DMS114 treated with DMSO at 0.1 percent for 48 hours (cell line): ENCODE data around the gene NT5DC1.
A peak's percentile ranks its signal among the peaks of the same experiment; 100 is the strongest.

ENCODE experiments used
- DNase-seq: peaks from one replicate; lab custom pipeline; 2025; ENCODE audit not compliant: unreplicated experiment; lab: John Stamatoyannopoulos, UW

NT5DC1 gene

DNA sequence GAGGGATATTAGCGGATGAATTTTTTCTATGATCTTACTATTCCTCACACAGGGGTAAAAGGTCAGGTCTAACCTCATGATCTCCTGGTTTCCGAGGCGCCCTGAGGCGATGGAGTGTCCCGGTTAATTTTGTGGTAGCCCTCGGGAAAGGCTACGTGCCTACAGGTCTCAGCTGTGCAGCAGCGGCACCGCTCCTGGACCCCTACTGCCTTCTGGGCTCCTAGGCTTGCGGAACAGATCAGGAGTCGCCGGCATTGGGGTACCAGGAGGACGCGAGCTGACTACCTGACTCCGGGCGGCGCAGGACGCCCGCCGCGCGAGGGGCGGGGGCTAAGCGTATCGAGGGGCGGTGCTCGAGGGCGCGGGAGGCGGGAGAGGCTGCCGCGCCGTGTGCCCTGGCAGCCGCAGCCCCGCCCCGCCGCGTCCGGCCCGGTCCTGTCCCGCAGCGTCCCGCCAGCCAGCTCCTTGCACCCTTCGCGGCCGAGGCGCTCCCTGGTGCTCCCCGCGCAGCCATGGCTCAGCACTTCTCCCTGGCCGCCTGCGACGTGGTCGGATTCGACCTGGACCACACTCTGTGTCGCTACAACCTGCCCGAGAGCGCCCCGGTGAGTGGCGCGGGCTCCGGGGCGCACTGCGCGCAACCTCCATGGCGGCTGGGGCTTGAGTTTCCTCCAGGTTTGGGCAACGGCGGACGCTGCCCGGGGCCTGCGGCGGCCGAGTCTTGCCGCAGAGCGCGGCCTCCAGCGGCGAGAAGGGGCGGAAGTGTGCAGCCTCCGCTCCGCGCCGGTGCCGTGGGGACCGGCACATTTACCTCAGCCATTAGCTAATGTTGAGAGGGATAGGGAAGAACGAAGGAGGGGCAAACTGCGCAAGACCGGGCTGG lies at the start of gene NT5DC1:
Gene NT5DC1 (plus strand): TSS at position 435 of the 883 bp plus-strand sequence. CDS start 78 bp downstream, at position 513.
- DNase-seq, result peak; percentile 62

DNA sequence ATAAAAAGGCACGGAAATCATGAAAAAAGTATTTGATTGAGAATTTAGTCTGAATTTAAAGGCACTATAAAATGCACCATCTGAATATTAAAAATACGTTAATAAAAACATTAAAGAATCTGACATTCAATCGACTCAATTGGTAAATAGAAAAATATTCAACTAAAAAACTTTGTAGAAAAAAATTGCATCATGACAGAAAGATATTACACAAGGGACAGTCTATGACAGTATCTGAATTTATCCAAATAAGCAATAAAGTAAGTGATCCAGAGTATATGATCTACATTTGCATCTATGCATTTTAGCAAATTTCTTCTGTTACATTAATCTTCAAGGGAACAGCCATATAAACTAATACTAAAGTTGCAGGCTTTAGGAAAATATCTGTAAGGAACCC lies 49.4 kb upstream of the NT5DC1 start:
- no peak for DNase-seq

DNA sequence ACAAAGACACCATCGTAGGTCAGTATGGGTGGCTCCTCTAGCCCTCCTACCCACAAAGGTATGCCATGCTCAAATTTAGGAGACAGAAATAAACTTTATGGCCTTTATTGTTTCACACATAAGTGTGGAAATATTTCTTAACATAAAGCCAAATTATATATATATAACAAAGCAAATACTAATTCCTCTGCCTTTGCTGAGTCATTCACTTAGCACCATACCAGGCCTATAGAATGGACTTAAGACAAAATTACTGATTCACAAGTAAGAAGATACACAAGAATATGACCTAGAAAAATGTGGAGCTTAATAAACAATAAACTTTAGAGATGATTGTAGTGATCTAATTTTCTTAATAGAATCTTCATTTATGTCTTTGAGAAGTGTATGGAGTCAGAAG lies 45.1 kb upstream of the NT5DC1 start:
- no peak for DNase-seq

DNA sequence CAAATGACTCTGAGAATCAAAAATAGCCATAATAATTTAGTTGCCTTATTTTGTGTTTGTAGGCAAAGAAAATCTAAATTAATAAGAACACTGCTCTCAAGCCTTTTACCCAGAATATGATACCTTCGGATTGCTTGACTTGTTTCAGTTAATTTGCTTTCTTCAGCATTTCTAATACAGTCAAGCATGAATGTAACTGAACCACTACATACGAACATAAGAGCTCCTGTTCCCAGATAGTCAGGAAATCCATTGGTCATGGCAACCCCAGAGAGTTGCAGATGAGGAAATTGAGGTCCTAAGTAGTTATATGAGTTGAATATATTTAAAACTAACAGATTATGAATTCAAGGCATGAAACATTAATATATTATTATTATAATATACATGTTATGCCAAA lies 42.9 kb upstream of the NT5DC1 start:
- no peak for DNase-seq

DNA sequence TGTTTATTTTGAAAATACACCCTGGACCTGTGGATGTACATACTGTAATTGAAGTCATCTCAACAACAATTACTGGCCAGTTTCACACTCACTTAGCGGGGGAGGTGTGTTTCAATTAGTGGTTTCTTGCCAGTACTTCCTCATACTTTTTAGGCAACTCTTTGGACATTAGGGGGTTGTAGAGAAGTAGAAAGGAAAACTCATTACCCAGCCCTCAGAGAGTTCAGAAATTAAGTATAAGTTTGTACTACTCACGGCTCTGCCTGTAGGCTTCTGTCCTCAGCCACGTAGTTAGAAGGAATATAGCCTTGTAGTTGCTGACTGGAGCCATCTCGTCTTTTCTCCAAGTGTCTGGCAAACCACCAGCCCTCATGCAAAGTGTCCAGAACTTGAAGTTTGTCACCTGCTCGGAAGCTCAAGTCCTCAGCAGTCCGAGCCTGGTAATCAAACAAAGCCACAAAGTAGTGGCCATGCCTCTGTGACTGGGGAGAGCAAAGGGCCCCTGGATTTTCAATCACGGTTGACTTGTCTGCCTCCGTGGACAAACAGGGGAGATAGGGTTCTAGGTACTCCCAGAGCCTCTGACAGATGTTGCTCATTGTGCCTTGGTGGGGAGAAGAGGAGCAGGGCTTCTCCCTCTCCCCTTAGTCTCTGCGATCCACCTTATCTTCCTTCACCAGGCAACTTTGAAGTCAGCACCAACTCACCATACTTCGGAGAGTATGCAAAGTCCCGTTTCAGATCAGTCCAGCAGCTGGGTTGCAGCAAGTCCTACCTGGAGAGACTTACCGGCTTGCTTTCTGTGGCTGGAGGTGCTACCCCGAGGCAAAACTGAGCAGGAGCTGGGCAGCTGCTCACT lies 40.7 kb upstream of the NT5DC1 start:
- no peak for DNase-seq

DNA sequence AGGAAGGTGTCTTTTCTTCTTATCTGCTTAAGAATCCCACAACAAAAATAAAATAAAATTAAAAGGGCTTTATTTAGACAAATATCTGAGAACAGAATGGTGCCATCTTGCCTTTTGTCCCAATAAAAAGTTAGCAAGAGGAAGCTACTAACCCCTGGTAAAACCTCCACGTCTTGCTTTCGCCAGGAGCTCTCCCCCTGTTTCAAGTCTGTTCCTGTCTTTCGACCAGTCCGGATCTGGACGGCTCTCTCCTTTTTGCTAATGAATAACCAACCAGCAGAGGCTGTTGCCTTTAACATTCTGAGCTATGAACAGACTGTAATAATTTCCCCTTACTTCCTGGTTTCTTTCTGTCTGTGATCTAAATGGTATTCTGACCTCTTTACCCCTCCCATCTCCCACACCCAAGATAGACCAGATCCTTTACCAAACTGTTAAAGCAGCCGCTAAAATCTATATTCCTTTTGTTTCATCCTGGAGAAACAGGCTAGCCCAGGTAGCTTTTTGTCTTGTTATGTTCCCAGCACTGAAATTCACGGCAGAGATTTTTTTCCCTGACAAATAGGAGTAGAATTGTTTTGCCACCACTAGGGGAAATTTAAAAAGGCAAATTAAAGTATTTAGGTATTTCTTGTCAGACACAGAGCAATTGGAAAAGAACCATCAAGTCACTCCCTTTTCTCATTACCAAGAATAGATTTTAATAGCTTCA lies 39.9 kb upstream of the NT5DC1 start, which contains the start of gene FRK:
Gene FRK (minus strand): TSS at position 320 of the 712 bp plus-strand sequence. CDS start 580 bp downstream, outside the sequence.
- no peak for DNase-seq

DNA sequence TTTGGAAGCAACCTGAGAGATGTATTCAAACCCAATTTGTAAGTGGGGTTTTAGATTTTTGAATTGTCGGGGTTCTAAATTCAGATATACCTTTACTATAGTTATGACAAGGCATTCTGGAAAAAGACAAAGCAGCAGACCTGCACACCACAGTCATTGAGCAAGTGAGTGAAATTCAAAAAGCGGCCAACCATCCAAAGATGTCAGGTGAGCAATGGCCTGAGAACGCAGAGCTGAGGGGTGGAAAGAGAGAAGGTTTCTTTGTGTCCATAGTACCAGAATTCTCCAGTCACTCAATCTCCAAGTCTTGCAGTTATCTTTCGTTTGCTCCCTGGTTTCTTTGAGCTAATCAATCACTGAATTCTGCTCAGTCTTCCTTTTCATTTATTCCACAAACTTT lies 38.2 kb upstream of the NT5DC1 start:
- DNase-seq, result no peak

DNA sequence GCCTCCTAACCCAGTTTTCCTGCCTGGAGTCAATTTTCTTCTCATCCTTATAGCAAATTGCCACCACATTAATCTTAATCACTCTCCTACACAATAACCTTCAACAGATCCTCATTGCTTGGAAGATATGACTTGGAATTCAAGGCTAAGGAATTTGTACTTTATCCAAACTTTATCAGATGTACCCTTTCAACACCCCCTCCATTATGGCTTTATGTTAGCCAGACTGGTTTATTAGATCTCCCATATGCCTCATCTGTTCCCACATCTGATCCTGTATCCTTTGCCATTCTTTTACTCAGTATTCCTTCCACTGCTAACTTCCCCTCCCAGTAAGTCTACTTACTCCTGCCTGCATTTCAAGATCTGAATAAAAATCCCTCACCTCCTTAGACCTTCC lies 36.0 kb upstream of the NT5DC1 start:
- no peak for DNase-seq

DNA sequence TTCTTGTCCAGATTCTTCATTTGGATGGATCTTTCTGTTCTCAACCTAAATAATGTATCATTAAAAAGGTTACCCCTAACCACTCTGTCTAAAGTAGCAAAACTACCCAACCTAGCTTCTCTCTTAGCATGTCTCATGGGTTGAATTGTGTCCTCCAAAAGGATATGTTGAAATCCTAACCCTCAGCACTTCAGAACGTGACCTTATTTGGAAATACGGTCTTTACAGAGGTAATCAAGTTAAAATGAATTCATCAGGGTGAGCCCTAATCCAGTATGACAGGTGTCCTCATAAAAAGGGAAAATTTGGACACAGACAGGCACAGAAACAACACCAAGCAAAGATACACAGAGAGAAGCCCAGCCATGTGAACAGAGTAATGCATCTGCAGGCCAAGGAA lies 33.9 kb upstream of the NT5DC1 start:
- no peak for DNase-seq

DNA sequence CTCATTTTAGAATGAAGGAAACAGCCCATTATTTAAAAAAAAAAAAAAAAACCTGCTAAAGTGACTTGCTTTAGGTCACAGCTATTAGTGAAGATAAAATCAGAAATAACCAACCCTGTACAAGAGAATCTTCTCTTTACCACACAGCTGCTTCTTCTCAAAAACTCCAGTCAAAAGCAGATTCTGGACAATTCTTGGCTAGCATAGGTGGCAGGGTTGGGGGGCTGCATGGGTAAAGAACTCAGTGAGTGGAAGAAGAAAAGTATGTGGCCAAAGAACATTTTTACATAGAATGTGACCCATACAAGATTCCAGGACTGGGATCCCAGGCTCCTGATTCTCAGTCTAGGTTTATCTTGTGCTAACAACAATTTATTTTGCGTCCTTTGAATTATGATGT lies 30.6 kb upstream of the NT5DC1 start:
- no peak for DNase-seq

DNA sequence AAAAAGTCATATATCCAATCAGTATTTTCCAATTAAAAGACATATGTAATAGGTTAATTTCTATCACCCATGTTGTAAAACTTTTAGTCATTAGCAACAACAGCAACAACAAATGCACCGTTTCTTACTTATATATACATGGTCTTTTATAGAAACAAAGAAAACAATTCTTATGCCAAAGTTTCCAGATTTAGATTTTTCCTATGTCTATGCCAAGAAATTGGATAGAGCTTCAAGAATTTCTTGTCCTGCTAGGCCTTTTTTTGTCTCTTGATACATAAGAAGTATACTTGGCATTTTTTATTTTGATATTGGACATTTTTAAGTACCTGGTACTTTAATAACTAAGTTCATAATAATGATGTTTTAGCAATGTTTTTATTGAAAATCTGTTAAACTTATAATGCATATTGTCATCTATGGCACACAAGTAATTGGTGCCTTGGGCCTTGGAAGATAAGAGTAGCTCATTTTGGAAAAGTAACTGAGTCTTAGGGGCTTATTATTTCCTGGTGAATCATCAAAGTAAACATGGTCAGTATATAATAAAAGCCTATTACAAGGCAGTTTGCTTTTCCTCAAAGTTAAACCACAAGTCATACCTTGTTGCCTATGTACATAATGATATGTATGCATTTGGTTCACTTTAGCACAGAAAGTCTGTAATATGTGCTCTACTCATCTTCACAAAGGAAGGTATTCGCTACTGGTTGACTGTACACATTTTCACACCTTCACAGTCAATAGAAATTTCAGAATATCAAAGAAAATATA lies 29.9 kb upstream of the NT5DC1 start:
- DNase-seq, result no peak

DNA sequence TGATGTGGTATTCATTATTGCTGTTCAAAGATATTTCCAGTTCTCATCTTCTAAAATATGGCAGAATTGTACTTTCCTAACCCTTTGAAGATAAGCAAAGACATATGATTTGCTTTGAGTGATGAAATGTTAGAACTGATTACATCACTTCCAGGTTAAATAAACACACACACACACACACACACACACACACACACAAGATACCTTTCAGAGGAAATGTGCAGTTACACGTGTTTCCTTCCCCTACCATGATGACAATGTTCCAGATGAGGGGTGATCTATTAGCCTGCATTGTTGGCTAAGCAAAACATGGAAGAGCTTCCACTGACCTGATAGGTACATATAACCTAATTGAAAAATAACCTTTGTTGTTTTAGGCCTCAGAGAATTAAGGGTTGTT lies 28.3 kb upstream of the NT5DC1 start:
- no peak for DNase-seq

DNA sequence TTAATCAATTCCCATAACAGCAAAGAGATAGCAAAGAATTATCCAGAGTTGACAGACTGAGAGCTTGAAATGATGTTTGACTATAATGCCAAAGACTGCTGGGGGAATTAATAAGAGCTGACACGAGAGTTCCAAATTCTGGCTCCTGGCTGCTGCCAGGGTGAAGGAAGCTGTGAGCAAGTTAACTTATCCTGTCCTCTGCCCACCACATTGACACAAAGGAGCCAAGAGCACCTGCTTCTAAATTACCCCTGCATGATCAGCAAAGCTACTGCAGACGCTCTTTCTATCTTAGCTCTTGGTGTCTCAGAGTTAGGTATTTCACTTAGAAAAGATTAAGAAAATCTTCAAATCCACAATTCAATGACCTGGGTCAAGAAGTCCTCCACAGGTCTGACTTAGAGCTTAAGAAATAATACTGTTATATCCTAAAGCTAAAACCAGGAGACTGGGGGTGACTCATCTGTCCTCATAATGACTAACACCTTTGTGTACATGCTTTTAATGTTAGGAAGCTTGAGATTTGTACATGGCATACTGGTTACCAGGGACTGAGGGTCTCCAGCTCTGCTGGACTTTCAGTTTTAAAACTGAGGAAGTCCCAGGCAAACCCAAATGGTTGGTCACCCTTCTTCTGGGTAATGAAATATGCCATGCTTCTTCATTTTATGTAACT lies 26.8 kb upstream of the NT5DC1 start:
- DNase-seq, result no peak

DNA sequence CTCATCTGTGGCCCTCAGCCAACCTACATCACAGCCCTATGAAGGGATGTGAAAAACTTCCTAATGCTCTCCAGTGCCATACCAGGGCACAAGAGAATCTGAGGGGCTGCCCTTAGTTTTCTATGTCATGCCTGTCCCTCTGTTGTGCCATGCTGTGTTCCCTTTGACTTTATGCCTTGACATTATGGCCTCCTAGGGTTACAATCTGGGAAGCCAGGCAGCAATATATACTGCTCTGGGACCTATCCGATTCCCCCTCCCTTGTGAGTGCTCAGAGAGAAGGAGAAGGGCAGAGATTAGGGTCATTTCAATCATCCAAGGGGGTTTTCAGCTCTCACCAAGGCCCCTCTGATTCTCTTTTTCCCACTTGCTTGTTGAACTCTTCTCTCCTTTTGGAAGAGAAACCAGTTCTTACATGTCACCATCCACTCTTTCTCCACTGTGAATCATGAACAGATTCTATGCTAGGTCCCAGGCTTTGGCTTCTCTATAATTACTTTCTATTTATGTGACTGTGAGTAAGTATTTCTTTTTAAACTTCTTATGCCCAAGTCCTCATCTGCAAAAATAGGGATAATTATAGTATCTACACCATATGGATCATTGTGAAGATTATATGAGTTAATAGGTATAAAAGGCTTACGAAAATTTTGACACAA lies 25.8 kb upstream of the NT5DC1 start:
- no peak for DNase-seq

DNA sequence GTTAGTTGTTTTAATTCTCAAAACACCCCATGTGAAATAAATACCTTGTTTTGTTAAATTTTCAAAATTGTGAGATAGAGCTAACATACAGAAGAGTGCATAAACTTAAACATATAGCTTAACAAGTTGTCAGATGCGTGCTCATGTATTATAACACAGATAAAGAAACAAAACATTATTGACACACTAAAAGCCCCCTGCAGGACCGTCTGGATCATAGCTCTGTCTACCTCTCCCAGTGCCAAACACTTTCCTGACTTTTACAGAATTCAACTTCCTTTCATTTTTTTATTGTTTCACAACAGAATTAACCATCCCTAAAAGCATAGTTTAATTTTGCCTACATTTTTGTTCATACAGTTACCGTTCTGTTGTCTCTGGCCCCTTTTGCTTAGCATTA lies 22.1 kb upstream of the NT5DC1 start:
- no peak for DNase-seq

DNA sequence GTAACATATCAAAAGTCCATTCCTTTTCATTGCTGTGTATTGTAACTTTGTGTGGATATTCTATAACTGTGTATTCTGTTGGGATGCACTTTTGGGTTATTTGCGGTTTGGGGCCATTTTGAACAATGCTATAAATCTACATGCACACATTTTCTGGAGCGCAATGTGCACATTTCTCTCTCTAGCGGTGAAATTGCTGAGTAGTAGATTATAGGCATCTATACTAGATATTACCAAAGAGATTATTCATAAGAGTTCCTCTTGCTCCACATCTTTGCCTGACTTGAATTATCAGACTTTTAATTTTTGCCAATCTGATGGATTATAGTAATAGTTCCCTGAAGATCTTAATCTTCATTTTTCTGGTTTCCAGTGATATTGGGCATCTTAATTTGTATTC lies 21.7 kb upstream of the NT5DC1 start:
- DNase-seq, result no peak

DNA sequence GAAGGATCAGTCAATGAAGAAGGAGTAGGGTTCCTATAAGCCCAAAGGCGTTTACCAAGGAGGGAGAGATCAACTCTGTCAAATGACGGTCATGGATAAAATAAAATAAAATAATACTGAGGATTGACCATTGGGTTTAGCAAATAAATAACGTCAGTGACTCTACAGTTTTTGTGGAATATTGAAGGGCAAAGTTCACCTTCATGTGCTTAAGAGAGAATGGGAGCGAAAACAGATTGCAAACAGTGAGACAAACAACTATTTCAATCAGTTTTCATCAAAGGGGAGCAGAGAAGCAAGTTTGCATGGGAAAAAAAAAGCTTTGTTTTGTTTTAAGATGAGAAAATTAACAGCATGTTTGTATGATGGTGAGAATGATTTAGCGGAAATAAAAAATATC lies 17.6 kb upstream of the NT5DC1 start:
- DNase-seq, result no peak

DNA sequence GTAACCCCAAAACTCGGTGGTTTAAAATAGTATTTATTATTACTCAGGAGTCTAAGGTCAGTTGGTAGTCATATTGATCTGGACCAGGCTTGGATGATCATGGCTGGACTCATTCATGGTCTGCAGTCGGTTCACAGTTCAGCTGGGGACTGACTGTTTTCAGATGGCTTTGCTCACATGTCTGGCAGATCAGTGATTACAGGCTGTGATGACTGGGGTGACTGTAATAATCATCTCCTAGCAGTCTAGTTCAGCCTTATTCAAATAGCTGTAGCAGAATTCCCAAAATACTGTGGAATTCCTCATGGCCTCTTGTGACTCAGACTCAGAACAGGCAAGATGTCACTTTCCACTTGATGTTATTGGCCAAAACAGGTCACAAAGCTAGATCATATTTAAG lies 16.4 kb upstream of the NT5DC1 start:
- no peak for DNase-seq

DNA sequence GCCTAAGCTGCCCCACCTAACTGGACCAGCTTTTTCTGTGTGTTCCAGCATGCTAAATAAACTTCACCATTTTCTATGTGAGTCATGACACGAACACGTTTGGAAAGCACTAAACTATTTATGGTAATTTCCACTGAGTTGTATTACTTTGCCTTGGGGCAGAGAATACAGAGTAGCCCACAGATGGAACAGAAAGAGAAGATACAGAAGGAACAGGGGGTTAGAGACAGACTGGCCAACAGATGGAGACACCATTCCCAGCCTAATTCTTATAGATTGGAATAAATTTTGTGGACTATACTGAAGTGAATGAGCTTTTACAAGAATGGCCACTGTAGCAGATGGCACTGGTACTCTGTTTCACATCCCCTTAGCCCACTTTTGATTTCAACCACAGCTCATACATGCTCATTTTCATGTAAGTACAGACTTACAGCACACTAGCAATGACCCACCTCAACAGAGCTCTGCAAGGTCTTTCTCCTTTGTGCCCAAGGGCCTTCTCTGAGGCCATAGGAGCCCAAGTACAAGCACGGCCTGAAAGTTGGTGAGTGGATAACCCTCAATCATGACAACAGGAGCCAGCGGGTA lies 13.1 kb upstream of the NT5DC1 start:
- no peak for DNase-seq
